HepG2 (cell line): ENCODE measurements around the gene OR10G8. TPM values are rescaled to one million over a fixed set of nuclear protein-coding genes. Genes with fewer than 3 reads are reported as not detected.

Source experiments
- ATAC-seq: fragments of 200-7000 bp; cut with Tn5 transposase; 3 replicates; pipeline ENCODE4 v1.9.1; 2020; ENCODE audit warnings: mild to moderate bottlenecking, moderate library complexity
- BruUV-seq: library from RNA; stranded (reverse); fragments of 400-500 nt; replicated peaks from 2 replicates; lab custom pipeline; 2021; lab: Mats Ljungman, UMichigan
- CTCF ChIA-PET: fragments of 300-600 bp; formaldehyde crosslinking; extraction: SDS; loops from one replicate; lab custom pipeline; 2021; ENCODE audit warnings: low total read pairs, inconsistent platforms, low intra/inter-chr PET ratio; lab: Yijun Ruan, JAX
- POLR2A ChIA-PET: fragments of 350-600 bp; sonication (Branson Sonifier 250); formaldehyde crosslinking; loops from one replicate; lab custom pipeline; 2020; ENCODE audit warnings: antibody characterized with exemption, inconsistent platforms; lab: Yijun Ruan, JAX
- DNase-seq: peaks from one replicate; pipeline ENCODE4 v3.0.0-alpha.2; 2015; ENCODE audit warnings: low spot score
- FAIRE-seq: peaks from 3 replicates; lab custom pipeline; 2011; peaks lifted over from hg19 to GRCh38; lab: Jason Lieb, UNC
- H2AFZ ChIP-seq: one replicate; pipeline ENCODE4 v1.6.1; 2011; ENCODE audit warnings: low read length, inconsistent platforms
- H3K27ac ChIP-seq: fragments of 300-600 bp; 3 replicates; pipeline ENCODE4 v1.8.0; 2011; ENCODE audit warnings: mixed run types, mild to moderate bottlenecking, mixed read lengths, low read length, inconsistent platforms; ENCODE audit not compliant: insufficient read depth; ENCODE audit errors: extremely low read length
- H3K27me3 ChIP-seq, 2 experiments: fragments of 200-600 bp in 1 of 2; 2 replicates in 1 of 2; 3 replicates in 1 of 2; pipeline versions ENCODE4 v1.6.0 to v1.8.0; 2011; ENCODE audit warnings: low read length in 2 of 2, mild to moderate bottlenecking in 2 of 2, moderate library complexity in 2 of 2, inconsistent platforms in 1 of 2; ENCODE audit not compliant: insufficient read depth in 2 of 2, control insufficient read depth in 1 of 2
- H3K36me3 ChIP-seq, 2 experiments: fragments of 200-600 bp in 1 of 2; replicated peaks in 1 of 2; 2 replicates in 1 of 2; 3 replicates in 1 of 2; pipeline versions ENCODE4 v1.5.1 to v1.8.0; 2011; ENCODE audit warnings: low read length in 2 of 2, inconsistent platforms in 1 of 2; ENCODE audit not compliant: insufficient read depth in 2 of 2, control insufficient read depth in 1 of 2
- H3K4me1 ChIP-seq: 2 replicates; pipeline ENCODE4 v1.5.1; 2012; ENCODE audit warnings: low read length, inconsistent platforms; ENCODE audit not compliant: insufficient read depth
- H3K4me2 ChIP-seq: 2 replicates; pipeline ENCODE4 v1.6.0; 2011; ENCODE audit warnings: low read depth, low read length, inconsistent platforms
- H3K4me3 ChIP-seq, 3 experiments: fragments of 200-600 bp in 1 of 3; sonication (generic), shearing (Covaris generic) in 1 of 3; replicated peaks in 1 of 3; 2 replicates each; pipeline ENCODE4 v1.5.1; 2011 to 2016; ENCODE audit warnings: low read length in 3 of 3, inconsistent platforms in 2 of 3, low read depth in 2 of 3, mild to moderate bottlenecking in 2 of 3, control low read depth in 1 of 3, mixed read lengths in 1 of 3; ENCODE audit not compliant: insufficient read depth in 1 of 3
- H3K79me2 ChIP-seq: one replicate; pipeline ENCODE4 v1.6.1; 2011; ENCODE audit warnings: low read length, inconsistent platforms; ENCODE audit not compliant: insufficient read depth
- H3K9ac ChIP-seq: 2 replicates; pipeline ENCODE4 v1.6.0; 2011; ENCODE audit warnings: mild to moderate bottlenecking, low read depth, low read length, inconsistent platforms; ENCODE audit not compliant: insufficient read depth
- H3K9me3 ChIP-seq: 2 replicates; pipeline ENCODE4 v1.5.1; 2012; ENCODE audit warnings: mild to moderate bottlenecking, low read length
- H4K20me1 ChIP-seq: 2 replicates; pipeline ENCODE4 v1.6.0; 2011; ENCODE audit warnings: inconsistent platforms, mild to moderate bottlenecking, low read length, moderate library complexity; ENCODE audit not compliant: insufficient read depth
- FOXM1 ChIP-seq: sonication (generic); formaldehyde crosslinking; IDR thresholded peaks from 2 replicates; pipeline ENCODE4 v1.5.0; 2020; ENCODE audit warnings: missing genetic modification reagents
- SETDB1 ChIP-seq: sonication (generic); formaldehyde crosslinking; IDR thresholded peaks from 2 replicates; pipeline ENCODE4 v1.5.1; 2020; ENCODE audit warnings: missing genetic modification reagents, mild to moderate bottlenecking, borderline replicate concordance
- SNAI1 ChIP-seq: sonication (generic); formaldehyde crosslinking; IDR thresholded peaks from 2 replicates; pipeline ENCODE4 v1.5.0; 2020; ENCODE audit warnings: mild to moderate bottlenecking, missing genetic modification reagents, borderline replicate concordance
- SP1 ChIP-seq, 2 experiments: fragments of 450-650 bp in 1 of 2; sonication (generic) in 1 of 2; formaldehyde crosslinking in 1 of 2; IDR thresholded peaks; 2 replicates each; pipeline versions ENCODE4 v1.4.0 to v1.6.1; 2016 to 2020; ENCODE audit warnings: missing genetic modification reagents in 1 of 2
- XBP1 ChIP-seq: sonication (generic); formaldehyde crosslinking; IDR thresholded peaks from 2 replicates; pipeline ENCODE4 v1.5.0; 2020; ENCODE audit warnings: missing genetic modification reagents
- ZBTB42 ChIP-seq: sonication (generic); formaldehyde crosslinking; IDR thresholded peaks from 2 replicates; pipeline ENCODE4 v1.5.0; 2020; ENCODE audit warnings: mild to moderate bottlenecking, missing genetic modification reagents
- ZKSCAN8 ChIP-seq: IDR thresholded peaks from 2 replicates; pipeline ENCODE4 v1.6.1; 2016; ENCODE audit warnings: borderline replicate concordance, missing genetic modification reagents, missing compliant biosample characterization
- ZNF652 ChIP-seq: IDR thresholded peaks from 2 replicates; pipeline ENCODE4 v1.6.1; 2016; ENCODE audit warnings: low read depth, borderline replicate concordance
- ZNF75D ChIP-seq: sonication (generic); formaldehyde crosslinking; IDR thresholded peaks from 2 replicates; pipeline ENCODE4 v1.8.1; 2023; ENCODE audit warnings: missing genetic modification reagents, mild to moderate bottlenecking, borderline replicate concordance
- ZNF761 ChIP-seq: sonication (generic); formaldehyde crosslinking; conservative IDR thresholded peaks from 2 replicates; pipeline ENCODE4 v1.4.0; 2020; ENCODE audit warnings: mild to moderate bottlenecking, missing genetic modification reagents
- WGBS: methylation state at CpG from one replicate; pipeline ENCODE4 v1.1.6; 2017; ENCODE audit warnings: low lambda C conversion rate; 5-methylcytosine and 5-hydroxymethylcytosine counted together
- in situ Hi-C: cut with HindIII; loops from 2 replicates; pipeline ENCODE4 v1.10.0; 2017; ENCODE audit warnings: low pct_unique_long_range_greater_than_20kb; ENCODE audit not compliant: extremely low pct_ligation_motif_present
- intact Hi-C: fragments of 100-400 bp; cut with micrococcal nuclease; formaldehyde crosslinking; loops from one replicate; pipeline ENCODE4 v1.10.0; 2022; ENCODE audit not compliant: unreplicated experiment
- polyA plus RNA-seq, 8 experiments: library from polyadenylated mRNA; depleted of rRNA in 3 of 8; stranded (reverse) in 7 of 8; unstranded in 1 of 8; fragments of >200 nt; fragmentation: Illumina TruSeq in 4 of 8; extraction: Trizol in 4 of 8; gene quantifications; 2 replicates each; pipeline versions ENCODE4 v1.2.1 to v1.2.3, GENCODE V29; 2011 to 2016; ENCODE audit warnings: low read depth in 4 of 8, missing spikeins in 1 of 8, mixed read lengths in 1 of 8; ENCODE audit not compliant: insufficient read depth in 1 of 8
- total RNA-seq, 5 experiments: library from RNA; depleted of rRNA; stranded (reverse); fragments of >200 nt; fragmentation: Illumina TruSeq; extraction: Trizol; gene quantifications; 2 replicates each; pipeline ENCODE4 v1.2.3, GENCODE V29; 2016; ENCODE audit warnings: low read depth in 1 of 5
- TF ChIP-seq, protein P1 (sequence below): sonication (generic); formaldehyde crosslinking; IDR thresholded peaks from 2 replicates; pipeline ENCODE4 v1.8.0; 2022; ENCODE audit warnings: mild to moderate bottlenecking, missing genetic modification reagents, borderline replicate concordance
- TF ChIP-seq, protein P2 (sequence below): sonication (generic); formaldehyde crosslinking; IDR thresholded peaks from 2 replicates; pipeline ENCODE4 v1.4.0; 2020; ENCODE audit warnings: mild to moderate bottlenecking, missing genetic modification reagents, borderline replicate concordance
- TF ChIP-seq, protein P3 (sequence below): IDR thresholded peaks from 2 replicates; pipeline ENCODE4 v1.6.1; 2016

Gene OR10G8
- total and polyA plus RNA-seq, 2 of the 13 experiments (the other 11 are each of a cell fraction or from before 2014, with no cell fraction given): not detected

DNA sequence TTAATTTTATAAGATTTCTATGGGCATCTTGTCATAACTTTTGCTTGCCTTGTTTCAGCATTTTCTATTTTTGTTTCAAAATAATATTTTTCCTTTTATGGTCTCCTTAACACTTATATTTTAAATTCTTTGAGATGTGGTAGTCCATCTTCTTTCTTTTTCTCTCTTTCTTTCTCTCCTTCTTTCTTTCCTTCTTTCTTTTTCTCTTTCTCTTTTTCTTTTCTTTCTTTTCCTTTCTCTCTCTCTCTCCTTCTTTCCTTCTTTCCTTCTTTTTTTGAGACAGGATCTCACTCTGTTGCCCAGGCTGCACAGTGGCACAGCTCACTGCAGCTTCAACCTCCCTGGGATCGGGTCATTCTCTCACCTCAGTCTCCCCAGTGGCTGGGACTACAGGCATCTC, 50.7 kb downstream of the OR10G8 start:
- DNase-seq (no peak), FAIRE-seq (no peak), ATAC-seq (no peak)
- ChIA-PET POLR2A (no interaction called here), CTCF (no interaction called here)
- H4K20me1 ChIP-seq: no peaks in the 10 kb centered on the region
- TF ChIP-seq ZBTB42 (CRISPR knock-in tag): no peak
- TF ChIP-seq, protein P1, sequence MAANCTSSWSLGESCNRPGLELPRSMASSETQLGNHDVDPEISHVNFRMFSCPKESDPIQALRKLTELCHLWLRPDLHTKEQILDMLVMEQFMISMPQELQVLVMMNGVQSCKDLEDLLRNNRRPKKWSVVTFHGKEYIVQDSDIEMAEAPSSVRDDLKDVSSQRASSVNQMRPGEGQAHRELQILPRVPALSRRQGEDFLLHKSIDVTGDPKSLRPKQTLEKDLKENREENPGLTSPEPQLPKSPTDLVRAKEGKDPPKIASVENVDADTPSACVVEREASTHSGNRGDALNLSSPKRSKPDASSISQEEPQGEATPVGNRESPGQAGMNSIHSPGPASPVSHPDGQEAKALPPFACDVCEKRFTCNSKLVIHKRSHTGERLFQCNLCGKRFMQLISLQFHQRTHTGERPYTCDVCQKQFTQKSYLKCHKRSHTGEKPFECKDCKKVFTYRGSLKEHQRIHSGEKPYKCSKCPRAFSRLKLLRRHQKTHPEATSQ (CRISPR knock-in tag): no peak
- intact Hi-C loops (no loop called here), in situ Hi-C loops (loop anchor here (5.0 kb wide), 1 partner anchor 120 kb away; no protein-coding TSS in a partner anchor)
- H3K9ac ChIP-seq: no peak overlapping the region
- H2AFZ ChIP-seq: no peak overlapping the region
- no peaks in the 10 kb centered on the region for H3K9me3 ChIP-seq
- H3K4me3 ChIP-seq: no peak overlapping the region
- H3K36me3 ChIP-seq: no peaks in the 10 kb centered on the region
- H3K4me2 ChIP-seq: no peak overlapping the region
- 0% methylated on average over 1 of the region's 1 CpG for WGBS
- H3K27me3 ChIP-seq: peaks cover 10 to 23% of the 10 kb centered on the region in 2 experiments; a peak in 4 of 5 replicates
- BruUV-seq: no TSS peak
- no peak overlapping the region for H3K27ac ChIP-seq
- no peaks in the 10 kb centered on the region for H3K79me2 ChIP-seq
- 0 out of 2 replicates have a peak, but pooled peaks cover 9% of the 10 kb centered on the region for H3K4me1 ChIP-seq

DNA sequence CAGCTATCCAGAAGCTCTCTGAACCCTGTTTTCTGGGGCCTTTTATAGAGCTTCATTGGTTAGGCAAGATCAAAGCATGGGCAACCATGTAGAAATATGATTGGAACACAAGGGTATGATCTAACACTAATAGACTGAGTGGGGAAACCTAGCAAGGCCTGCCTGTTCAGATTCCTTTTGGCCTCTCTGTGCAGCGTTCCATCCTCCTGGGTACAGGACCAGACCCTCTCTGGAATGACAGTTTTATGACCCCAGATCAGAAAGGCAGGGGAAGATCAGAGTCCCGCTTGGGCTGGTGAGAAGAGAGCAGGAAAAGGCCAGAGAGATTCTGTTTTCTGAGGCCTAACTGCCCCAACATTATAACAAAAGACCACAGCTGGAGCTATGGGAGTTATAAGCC, 52.0 kb downstream of the OR10G8 start:
- no peaks in the 10 kb centered on the region for H4K20me1 ChIP-seq
- ChIA-PET CTCF (no interaction called here), POLR2A (no interaction called here)
- 58% methylated on average over 1 of the region's 2 CpGs for WGBS
- no peak overlapping the region for H3K9ac ChIP-seq
- H3K27me3 ChIP-seq: peaks cover 10 to 23% of the 10 kb centered on the region in 2 experiments; a peak in 4 of 5 replicates
- H3K4me3 ChIP-seq: no peak overlapping the region
- no peak for FAIRE-seq
- no peaks in the 10 kb centered on the region for H3K79me2 ChIP-seq
- in situ Hi-C loops (loop anchor here (5.0 kb wide), 1 partner anchor 119 kb away; no protein-coding TSS in a partner anchor), intact Hi-C loops (no loop called here)
- H3K27ac ChIP-seq: no peak overlapping the region
- H3K4me2 ChIP-seq: no peak overlapping the region
- DNase-seq: no peak
- H3K9me3 ChIP-seq: no peaks in the 10 kb centered on the region
- 0 out of 2 replicates have a peak, but pooled peaks cover 9% of the 10 kb centered on the region for H3K4me1 ChIP-seq
- BruUV-seq: no TSS peak
- no peaks in the 10 kb centered on the region for H3K36me3 ChIP-seq
- no peak for ATAC-seq
- H2AFZ ChIP-seq: no peak overlapping the region
- TF ChIP-seq SETDB1: no peak
- no peak for TF ChIP-seq SP1 (IDR thresholded peaks at IDR 0.05)
- no peak for TF ChIP-seq SP1 (CRISPR knock-in tag; IDR thresholded peaks at IDR 0.05)
- TF ChIP-seq, protein P2, sequence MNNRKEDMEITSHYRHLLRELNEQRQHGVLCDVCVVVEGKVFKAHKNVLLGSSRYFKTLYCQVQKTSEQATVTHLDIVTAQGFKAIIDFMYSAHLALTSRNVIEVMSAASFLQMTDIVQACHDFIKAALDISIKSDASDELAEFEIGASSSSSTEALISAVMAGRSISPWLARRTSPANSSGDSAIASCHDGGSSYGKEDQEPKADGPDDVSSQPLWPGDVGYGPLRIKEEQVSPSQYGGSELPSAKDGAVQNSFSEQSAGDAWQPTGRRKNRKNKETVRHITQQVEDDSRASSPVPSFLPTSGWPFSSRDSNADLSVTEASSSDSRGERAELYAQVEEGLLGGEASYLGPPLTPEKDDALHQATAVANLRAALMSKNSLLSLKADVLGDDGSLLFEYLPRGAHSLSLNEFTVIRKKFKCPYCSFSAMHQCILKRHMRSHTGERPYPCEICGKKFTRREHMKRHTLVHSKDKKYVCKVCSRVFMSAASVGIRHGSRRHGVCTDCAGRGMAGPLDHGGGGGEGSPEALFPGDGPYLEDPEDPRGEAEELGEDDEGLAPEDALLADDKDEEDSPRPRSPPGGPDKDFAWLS (CRISPR knock-in tag): no peak
- no peak for TF ChIP-seq ZNF75D (CRISPR knock-in tag)
- TF ChIP-seq XBP1 (CRISPR knock-in tag): no peak
- TF ChIP-seq, protein P3, sequence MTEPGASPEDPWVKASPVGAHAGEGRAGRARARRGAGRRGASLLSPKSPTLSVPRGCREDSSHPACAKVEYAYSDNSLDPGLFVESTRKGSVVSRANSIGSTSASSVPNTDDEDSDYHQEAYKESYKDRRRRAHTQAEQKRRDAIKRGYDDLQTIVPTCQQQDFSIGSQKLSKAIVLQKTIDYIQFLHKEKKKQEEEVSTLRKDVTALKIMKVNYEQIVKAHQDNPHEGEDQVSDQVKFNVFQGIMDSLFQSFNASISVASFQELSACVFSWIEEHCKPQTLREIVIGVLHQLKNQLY (CRISPR knock-in tag): no peak
- no peak for TF ChIP-seq FOXM1 (CRISPR knock-in tag)
- TF ChIP-seq SNAI1: no peak
- no peak for TF ChIP-seq ZNF761 (CRISPR knock-in tag)
- TF ChIP-seq ZKSCAN8: no peak
- no peak for TF ChIP-seq ZNF652 (CRISPR knock-in tag)
